OCI-M1 (cell line): ENCODE data around the gene CRYBG1.
A peak's percentile ranks its signal among the peaks of the same experiment; 100 is the strongest.

Experiments used
- DNase-seq: peaks from one replicate; lab custom pipeline; 2025; lab: John Stamatoyannopoulos, UW

Gene CRYBG1

DNA sequence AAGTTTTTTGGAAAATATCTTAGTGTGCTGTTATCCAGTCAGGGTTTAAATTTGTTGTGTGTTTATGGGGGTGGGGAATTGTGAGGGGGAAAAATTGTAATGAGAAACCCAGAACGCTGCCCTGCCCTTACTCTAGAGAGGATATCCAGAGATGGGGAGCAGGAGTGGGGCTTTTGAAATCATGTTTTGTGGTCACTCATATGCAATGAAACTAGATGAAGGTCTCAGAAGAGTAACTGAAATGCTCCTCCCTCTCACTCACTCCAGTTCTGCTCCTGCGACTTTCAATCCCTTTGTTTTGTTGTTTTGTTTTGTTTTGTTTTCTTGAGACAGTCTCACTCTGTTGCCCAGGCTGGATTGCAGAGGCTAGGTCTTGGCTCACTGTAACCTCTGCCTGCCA is 100.0 kb downstream of the CRYBG1 start:
- DNase-seq = no peak

DNA sequence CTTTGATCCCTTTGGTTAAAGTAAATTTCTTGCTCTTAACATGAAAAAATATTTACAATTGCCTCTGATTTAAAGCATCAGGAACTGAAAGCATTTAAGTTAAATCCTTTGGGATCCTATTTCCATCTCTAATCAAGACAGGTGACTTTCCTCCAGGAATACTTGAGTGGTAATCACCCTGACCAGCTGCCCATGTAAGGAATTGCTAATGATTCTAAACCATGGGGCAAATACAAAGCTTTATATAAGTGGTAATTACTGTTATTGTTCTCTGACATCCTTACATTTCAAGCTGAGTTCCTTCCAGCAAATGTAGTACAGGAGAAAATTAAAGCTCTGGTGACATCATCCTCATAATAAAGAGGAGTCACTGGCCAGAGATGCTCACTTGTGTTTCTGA is 100.6 kb downstream of the CRYBG1 start:
- no peak for DNase-seq

GRCh38 chr6:106462923-106463557 is 102.5 kb downstream of the CRYBG1 start:
- DNase-seq = no peak

GRCh38 chr6:106466211-106466610 is 105.7 kb downstream of the CRYBG1 start:
- DNase-seq = no peak

GRCh38 chr6:106468935-106469334 is 108.4 kb downstream of the CRYBG1 start:
- no peak for DNase-seq

- DNase-seq = no peak
These were observed 109.4 kb downstream of the CRYBG1 start for GRCh38 chr6:106469882-106470281.

- DNase-seq = no peak
These were observed 109.8 kb downstream of the CRYBG1 start for GRCh38 chr6:106470316-106470715.

- no peak for DNase-seq
These were observed 110.3 kb downstream of the CRYBG1 start for GRCh38 chr6:106470811-106471210.

- DNase-seq = no peak
These were observed 113.3 kb downstream of the CRYBG1 start for GRCh38 chr6:106473812-106474211.

DNA sequence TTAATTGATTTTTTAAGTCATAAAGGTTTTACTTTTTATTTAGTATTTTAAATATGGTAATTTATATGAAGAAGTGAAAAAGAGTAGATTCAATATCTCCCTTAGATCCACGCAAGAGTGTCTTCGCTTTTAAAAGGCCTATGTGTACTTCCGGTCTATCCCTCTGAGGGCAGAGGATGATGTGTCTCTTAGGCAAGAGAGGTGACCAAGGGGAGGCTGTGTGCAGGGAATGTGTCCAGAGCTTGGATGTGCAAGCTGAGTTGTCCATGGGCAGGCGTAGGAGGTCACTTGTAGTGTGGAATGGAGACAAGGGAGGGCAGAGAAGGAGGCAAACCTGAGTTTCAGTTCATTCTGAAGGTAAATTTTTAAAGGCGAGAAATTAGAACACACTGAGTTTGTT is 113.9 kb downstream of the CRYBG1 start:
- DNase-seq = no peak

DNA sequence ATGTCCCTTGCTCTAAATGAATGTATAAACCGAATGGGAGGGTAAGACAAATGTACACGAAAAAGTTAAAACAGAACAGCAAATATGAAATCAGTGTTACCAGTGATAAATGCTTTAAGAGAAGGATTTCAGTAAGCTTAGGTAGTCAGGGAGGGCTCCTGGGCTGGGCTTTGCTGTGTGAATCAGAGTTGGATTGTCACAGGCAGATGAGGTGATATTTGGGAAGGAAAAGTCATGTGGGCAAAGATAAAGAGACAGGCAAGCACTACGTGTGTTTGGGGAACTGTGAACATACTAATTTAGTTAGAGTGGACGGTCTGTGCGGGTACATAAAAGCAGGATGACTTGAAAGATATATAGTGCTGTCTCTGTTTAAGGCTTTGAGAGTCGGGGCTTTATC is 114.8 kb downstream of the CRYBG1 start:
- no peak for DNase-seq

GRCh38 chr6:106476331-106477105 is 116.0 kb downstream of the CRYBG1 start:
- DNase-seq = no peak

GRCh38 chr6:106477146-106477545 is 116.6 kb downstream of the CRYBG1 start:
- peak; percentile 52 for DNase-seq

DNA sequence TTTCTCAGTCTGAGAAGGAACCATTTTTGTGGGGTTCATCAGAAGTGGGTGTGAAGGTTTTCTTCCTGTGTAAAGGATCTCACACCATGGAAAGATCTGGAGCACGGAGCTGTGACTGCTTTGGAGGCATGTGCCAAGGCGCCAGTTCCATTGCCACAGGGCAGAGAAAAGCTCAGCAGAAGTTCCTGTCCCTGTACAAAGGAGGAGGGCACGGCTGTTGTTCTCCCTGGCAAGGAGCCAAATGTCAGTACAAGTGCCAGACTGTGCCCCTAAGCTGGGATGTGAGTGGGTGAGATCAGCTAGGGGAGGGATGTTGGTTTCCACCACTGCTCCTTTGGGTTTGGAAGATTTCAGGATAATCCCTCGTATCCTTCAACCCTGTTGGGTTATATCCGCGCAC is 117.3 kb downstream of the CRYBG1 start:
- DNase-seq = no peak

- DNase-seq = no peak
These were observed 125.7 kb downstream of the CRYBG1 start for GRCh38 chr6:106486236-106486635.

DNA sequence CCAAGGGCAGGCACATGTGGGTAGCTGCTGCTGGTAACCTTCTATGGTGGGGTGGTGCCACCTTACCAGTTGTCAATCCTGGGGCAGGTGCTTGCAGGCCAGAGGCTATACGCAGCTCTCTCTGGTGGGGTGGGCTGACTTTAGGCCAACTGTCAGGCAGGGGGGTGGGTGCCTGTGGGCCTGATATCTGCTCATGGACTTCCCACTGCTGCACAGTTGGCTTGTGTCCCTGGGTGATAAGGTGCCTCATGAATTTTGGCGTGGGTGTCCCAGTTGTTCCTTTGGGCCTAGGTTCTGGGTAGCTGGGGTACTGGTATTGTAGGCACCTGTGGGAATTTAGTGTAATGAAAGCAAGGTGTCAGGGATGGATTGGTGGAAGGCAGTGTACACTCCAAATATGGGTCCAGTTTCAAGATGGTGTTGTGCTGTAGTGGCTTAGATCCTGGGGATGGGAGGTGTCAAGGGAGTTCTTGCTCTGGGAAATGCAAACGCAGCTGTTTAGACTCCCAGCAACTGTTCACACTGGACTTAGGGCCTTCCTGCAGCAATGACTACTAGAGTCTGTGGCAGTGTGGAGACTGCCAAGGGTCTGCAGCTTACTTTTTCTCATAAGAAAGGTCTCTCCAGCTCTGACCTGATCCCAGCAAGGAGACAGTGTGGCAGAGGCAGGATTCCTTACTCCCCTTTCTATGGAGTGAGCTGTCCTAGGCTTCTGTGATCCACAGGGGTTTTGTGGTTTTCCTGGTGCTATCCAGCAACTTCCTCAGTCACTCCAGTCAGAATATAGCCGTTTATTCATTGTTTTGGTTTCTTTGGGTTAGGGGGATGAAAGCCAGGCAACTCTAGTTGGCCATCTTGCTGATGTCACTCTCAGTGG is 128.2 kb downstream of the CRYBG1 start:
- DNase-seq = no peak

DNA sequence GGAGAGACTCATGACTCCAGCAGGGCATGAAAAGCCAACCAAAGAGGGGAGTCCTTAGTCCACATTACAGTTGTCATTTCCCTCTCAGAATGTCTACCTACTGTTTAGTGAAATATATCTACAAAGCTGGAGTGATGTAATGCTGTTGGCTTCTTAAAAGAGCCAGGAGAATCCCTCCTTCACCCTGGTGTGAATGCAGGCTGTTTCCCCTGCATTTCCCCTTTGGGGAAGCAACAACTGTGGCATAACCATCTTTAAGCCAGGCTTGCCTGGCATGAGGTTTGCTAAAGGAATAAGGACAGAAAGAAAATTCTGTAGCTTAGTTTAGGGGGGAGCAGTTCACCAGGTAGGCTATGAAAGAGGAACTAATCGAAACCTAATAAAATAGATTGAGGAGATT is 129.5 kb downstream of the CRYBG1 start:
- no peak for DNase-seq

- no peak for DNase-seq
These were observed 129.9 kb downstream of the CRYBG1 start for GRCh38 chr6:106490436-106490835.

- DNase-seq = no peak
These were observed 130.5 kb downstream of the CRYBG1 start for GRCh38 chr6:106490974-106491373.

DNA sequence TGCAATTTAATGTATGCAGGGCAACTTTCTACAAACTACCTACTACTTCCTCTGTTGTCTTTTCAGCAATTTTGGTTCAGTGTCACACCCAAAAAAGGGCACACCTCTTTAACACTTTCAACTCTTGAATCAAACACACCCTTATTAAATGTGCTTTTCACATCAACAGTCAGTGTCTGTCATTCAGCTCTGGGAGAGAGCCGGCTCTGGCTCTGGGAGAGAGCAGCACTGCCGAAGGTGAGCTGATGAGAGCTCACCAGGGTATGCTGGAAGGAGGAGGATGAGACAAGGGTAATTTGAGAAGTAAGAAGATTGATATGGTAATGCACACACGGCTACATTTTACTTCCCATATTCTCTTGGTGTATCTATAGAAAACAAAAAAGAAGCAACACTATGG is 134.5 kb downstream of the CRYBG1 start:
- DNase-seq = peak; percentile 47

- DNase-seq = no peak
These were observed 136.3 kb downstream of the CRYBG1 start for GRCh38 chr6:106496823-106497222.

DNA sequence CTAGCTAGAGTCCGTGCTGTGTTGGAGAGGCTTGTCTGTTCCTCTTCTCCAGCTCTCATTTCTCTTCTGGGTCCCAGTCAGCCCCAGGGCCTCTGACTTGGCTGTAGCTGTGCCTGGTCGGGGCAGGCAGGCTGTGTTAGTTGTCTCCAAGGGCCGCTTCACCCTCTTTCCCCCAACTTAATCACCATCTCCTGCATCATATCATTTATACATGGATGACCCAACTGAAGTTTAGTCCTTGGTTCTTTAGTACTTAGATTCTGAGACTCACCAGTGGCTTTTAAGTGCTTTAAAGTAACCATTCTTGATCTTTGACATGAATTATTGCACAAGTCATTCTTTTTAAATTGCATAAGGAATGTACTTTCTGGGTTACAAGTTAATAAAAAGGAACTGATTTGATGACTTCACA is 141.4 kb downstream of the CRYBG1 start:
- DNase-seq = no peak

DNA sequence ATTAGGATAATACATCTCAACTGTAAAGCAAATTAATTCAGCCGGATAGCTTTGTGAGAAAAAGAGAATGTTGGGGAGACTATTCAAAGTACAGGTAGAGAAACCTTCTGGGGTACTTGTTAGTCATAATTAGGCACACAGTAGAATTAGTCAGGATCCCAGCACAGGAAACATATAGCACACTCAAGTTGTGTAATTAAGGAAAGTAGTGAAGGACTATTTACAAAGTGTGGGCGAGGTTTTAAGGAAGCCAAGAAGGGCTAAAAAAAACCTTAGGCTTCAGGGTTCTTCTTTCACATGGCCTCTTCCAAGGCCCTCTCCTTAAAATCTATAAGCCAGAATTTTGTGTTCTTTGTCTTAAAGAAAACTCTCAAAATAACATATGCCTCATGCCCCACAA is 142.0 kb downstream of the CRYBG1 start:
- no peak for DNase-seq
